NCI-H2196 (cell line): ENCODE data around the gene CHD1L.
A peak's percentile ranks its signal among the peaks of the same experiment; 100 is the strongest.
"Not testable (repeated sequence)": the region's sequence is repeated elsewhere in the genome, so short reads cannot be mapped to it uniquely, and the experiment has no call there.

Experiments
- DNase-seq: peaks from one replicate; lab custom pipeline; 2025; ENCODE audit not compliant: unreplicated experiment; lab: John Stamatoyannopoulos, UW

Gene CHD1L

GRCh38 chr1:147242449-147243227 is at the start of gene CHD1L:
Gene CHD1L (plus strand): TSS chr1:147242684. CDS start chr1:147242704, 20 bp downstream.
- peak; percentile 97 for DNase-seq

GRCh38 chr1:147197324-147197723 is 45.2 kb upstream of the CHD1L start:
- not testable (repeated sequence) for DNase-seq

GRCh38 chr1:147201276-147201675 is 41.2 kb upstream of the CHD1L start:
- DNase-seq, result no peak

GRCh38 chr1:147201786-147202185 is 40.7 kb upstream of the CHD1L start:
- no peak for DNase-seq

GRCh38 chr1:147202576-147202975 is 39.9 kb upstream of the CHD1L start:
- DNase-seq, result no peak

GRCh38 chr1:147204080-147204479 is 38.4 kb upstream of the CHD1L start:
- DNase-seq, result no peak

GRCh38 chr1:147207192-147207591 is 35.3 kb upstream of the CHD1L start:
- no peak for DNase-seq

GRCh38 chr1:147208619-147209018 is 33.9 kb upstream of the CHD1L start:
- no peak for DNase-seq

- no peak for DNase-seq
These were observed 32.4 kb upstream of the CHD1L start for GRCh38 chr1:147209825-147210821.

GRCh38 chr1:147210987-147211386 is 31.5 kb upstream of the CHD1L start:
- DNase-seq, result no peak

- no peak for DNase-seq
These were observed 30.9 kb upstream of the CHD1L start for GRCh38 chr1:147211577-147211976.

GRCh38 chr1:147213271-147213670 is 29.2 kb upstream of the CHD1L start:
- no peak for DNase-seq

- DNase-seq, result no peak
These were observed 28.2 kb upstream of the CHD1L start for GRCh38 chr1:147214325-147214724.

GRCh38 chr1:147214842-147215539 is 27.5 kb upstream of the CHD1L start:
- no peak for DNase-seq

GRCh38 chr1:147215540-147215916 is 27.0 kb upstream of the CHD1L start:
- peak; percentile 32 for DNase-seq

GRCh38 chr1:147216124-147216523 is 26.4 kb upstream of the CHD1L start:
- DNase-seq, result no peak

- no peak for DNase-seq
These were observed 25.3 kb upstream of the CHD1L start for GRCh38 chr1:147217141-147217540.

GRCh38 chr1:147218606-147219005 is 23.9 kb upstream of the CHD1L start:
- DNase-seq, result no peak

- DNase-seq, result peak; percentile 6
These were observed 18.5 kb upstream of the CHD1L start for GRCh38 chr1:147223740-147224615.

- DNase-seq, result no peak
These were observed 17.2 kb upstream of the CHD1L start, which contains the start of gene FMO5 for GRCh38 chr1:147225193-147225730. Gene FMO5 (minus strand): TSS chr1:147225339. CDS start chr1:147225029, 310 bp downstream.
